GM12872 (cell line): ENCODE measurements around the gene C1D.
A peak's percentile ranks its signal among the peaks of the same experiment; 100 is the strongest.

Source experiments
- TF ChIP-seq, protein P1 (sequence below): IDR thresholded peaks from 3 replicates; pipeline ENCODE4 v1.5.1; 2011; ENCODE audit warnings: low read depth, mild to moderate bottlenecking, low read length, moderate library complexity; ENCODE audit not compliant: insufficient read depth

Gene C1D

DNA sequence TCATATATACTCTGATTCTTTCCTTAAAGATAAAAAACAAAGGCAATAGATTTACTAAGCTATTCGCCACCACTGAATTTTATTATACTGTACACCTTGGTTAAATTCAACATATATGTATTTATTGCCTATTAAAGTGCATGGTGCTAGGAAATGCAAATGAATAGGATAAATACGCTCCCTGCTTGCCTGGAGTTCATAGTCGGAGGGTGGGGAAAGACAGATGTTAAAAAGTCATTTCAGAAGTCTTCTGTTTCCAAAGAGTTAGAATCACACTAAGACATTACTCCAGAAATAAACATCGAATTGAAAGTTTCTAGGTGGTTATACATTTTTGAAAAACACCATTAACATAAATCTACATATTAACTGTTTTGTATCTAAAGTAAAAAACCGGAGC is 19.8 kb downstream of the C1D start:
- TF ChIP-seq, protein P1, sequence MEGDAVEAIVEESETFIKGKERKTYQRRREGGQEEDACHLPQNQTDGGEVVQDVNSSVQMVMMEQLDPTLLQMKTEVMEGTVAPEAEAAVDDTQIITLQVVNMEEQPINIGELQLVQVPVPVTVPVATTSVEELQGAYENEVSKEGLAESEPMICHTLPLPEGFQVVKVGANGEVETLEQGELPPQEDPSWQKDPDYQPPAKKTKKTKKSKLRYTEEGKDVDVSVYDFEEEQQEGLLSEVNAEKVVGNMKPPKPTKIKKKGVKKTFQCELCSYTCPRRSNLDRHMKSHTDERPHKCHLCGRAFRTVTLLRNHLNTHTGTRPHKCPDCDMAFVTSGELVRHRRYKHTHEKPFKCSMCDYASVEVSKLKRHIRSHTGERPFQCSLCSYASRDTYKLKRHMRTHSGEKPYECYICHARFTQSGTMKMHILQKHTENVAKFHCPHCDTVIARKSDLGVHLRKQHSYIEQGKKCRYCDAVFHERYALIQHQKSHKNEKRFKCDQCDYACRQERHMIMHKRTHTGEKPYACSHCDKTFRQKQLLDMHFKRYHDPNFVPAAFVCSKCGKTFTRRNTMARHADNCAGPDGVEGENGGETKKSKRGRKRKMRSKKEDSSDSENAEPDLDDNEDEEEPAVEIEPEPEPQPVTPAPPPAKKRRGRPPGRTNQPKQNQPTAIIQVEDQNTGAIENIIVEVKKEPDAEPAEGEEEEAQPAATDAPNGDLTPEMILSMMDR: no peak

- TF ChIP-seq, protein P1: no peak
Observed at GRCh38 chr2:68041704-68042245, 21.0 kb downstream of the C1D start.

DNA sequence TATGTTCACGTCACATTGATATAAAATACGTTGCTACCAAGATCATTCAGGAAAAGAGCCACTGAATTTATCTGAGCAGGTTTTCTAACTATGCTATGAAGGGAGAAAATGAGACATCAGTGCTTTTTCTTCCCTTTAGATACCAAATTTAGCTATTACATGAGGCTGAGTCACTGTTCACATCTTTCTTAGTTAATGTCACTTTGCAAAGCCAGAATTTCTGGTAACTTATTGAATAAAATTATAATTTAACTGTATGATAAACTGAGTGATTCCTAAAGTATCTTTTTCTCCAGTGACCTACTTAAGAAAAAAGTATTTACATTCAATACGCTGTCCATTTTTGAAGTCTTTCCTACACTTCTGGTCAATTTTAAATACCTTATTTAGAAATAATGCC is 22.7 kb downstream of the C1D start:
- TF ChIP-seq, protein P1: no peak

GRCh38 chr2:68039317-68039716 is 23.5 kb downstream of the C1D start:
- TF ChIP-seq, protein P1: no peak

DNA sequence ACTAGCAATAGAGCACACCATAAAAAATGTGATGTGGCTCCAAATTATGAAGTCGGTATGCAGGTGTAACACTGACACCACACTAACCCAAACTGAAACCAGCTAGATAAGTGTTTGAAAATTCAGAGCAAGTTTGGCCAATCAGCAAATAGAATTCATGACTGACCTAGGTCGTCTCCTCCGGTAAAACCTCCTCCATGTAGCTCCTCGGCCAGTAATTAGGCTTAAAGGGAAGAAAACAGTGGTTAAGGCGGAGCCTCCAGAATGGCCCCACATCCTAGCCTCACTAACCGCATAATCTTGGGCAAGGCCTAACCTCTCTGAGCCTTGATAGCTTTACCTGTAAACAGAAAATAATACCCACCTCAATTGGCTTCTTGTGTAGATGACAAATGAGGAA is 30.1 kb downstream of the C1D start:
- TF ChIP-seq, protein P1: no peak

GRCh38 chr2:68031542-68032160 is 31.2 kb downstream of the C1D start:
- TF ChIP-seq, protein P1: peak; percentile 50

GRCh38 chr2:68031043-68031442 is 31.8 kb downstream of the C1D start:
- TF ChIP-seq, protein P1: no peak
